22Rv1 (cell line): ENCODE measurements around the gene PKN2.

Source experiments
- ZFX ChIP-seq: fragments of 450-650 bp; IDR thresholded peaks from 2 replicates; pipeline ENCODE4 v1.6.1; 2017; ENCODE audit warnings: antibody characterized with exemption, borderline replicate concordance
- TF ChIP-seq, protein P1 (sequence below): fragments of 450-650 bp; IDR thresholded peaks from 2 replicates; pipeline ENCODE4 v1.5.1; 2017; ENCODE audit warnings: mild to moderate bottlenecking

DNA sequence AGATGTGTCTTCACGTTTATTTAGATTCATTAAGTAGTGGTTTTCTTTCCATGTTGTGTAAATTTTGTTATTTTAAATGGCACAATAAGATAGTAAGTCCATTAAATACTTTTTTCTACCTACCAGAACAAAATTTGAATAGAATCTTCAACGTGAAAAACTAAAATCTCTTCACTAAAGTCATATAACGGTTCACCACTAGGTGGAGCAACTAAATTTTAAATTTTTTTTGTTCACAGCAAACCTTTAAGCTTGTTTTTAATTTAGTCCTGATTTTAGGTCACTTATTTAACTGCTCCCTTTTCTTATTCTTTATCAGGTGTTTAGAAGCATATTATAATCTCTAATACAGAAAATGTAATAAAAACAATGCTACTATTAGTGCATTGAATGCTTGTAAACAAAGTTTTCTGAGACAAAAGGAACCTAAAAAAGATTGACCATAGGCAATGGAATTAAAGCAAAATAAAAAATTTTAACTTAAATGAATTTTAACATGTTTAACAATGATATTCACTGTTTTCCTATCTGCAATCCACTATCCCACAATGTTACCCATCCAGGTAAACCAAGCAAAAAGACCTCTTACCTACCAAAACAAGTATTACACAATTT lies 28.3 kb upstream of the PKN2 start:
- TF ChIP-seq, protein P1, sequence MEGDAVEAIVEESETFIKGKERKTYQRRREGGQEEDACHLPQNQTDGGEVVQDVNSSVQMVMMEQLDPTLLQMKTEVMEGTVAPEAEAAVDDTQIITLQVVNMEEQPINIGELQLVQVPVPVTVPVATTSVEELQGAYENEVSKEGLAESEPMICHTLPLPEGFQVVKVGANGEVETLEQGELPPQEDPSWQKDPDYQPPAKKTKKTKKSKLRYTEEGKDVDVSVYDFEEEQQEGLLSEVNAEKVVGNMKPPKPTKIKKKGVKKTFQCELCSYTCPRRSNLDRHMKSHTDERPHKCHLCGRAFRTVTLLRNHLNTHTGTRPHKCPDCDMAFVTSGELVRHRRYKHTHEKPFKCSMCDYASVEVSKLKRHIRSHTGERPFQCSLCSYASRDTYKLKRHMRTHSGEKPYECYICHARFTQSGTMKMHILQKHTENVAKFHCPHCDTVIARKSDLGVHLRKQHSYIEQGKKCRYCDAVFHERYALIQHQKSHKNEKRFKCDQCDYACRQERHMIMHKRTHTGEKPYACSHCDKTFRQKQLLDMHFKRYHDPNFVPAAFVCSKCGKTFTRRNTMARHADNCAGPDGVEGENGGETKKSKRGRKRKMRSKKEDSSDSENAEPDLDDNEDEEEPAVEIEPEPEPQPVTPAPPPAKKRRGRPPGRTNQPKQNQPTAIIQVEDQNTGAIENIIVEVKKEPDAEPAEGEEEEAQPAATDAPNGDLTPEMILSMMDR = peak; percentile 82
- TF ChIP-seq ZFX = no peak
